BJ (cell line): Measurements from ENCODE around the gene ANKRD44. TPM values are rescaled to one million over a fixed set of nuclear protein-coding genes. Genes with fewer than 3 reads are reported as not detected.

Source experiments
- CTCF ChIA-PET: fragments of 350-600 bp; formaldehyde crosslinking; extraction: SDS; loops from one replicate; lab custom pipeline; 2021; ENCODE audit warnings: antibody characterized with exemption, inconsistent platforms; lab: Yijun Ruan, JAX
- POLR2A ChIA-PET: fragments of 300-600 bp; sonication (Branson Sonifier 250); formaldehyde crosslinking; extraction: SDS; loops from one replicate; lab custom pipeline; 2021; ENCODE audit warnings: antibody characterized with exemption; lab: Charles Lee
- DNase-seq: peaks from one replicate; pipeline ENCODE4 v3.0.0-alpha.2; 2011; ENCODE audit warnings: low read depth
- H3K27me3 ChIP-seq: 2 replicates; pipeline ENCODE4 v1.6.0; 2011; ENCODE audit warnings: low read length; ENCODE audit not compliant: control insufficient read depth, insufficient read depth
- H3K36me3 ChIP-seq: 2 replicates; pipeline ENCODE4 v1.5.1; 2011; ENCODE audit warnings: low read length; ENCODE audit not compliant: control insufficient read depth, insufficient read depth
- H3K4me3 ChIP-seq: 2 replicates; pipeline ENCODE4 v1.5.1; 2011; ENCODE audit warnings: low read depth, mild to moderate bottlenecking, control low read depth, low read length
- CTCF ChIP-seq: IDR thresholded peaks from 2 replicates; pipeline ENCODE4 v1.5.1; 2011; ENCODE audit warnings: low read depth, mild to moderate bottlenecking, control low read depth, inconsistent platforms, low read length, moderate library complexity; ENCODE audit not compliant: insufficient read depth
- polyA plus RNA-seq: library from polyadenylated mRNA; depleted of rRNA; stranded (reverse); fragments of >200 nt; gene quantifications from 2 replicates; pipeline ENCODE4 v1.2.3, GENCODE V29; 2011

Gene ANKRD44
- polyA plus RNA-seq, 1 experiment: 12.4 TPM

GRCh38 chr2:197035002-197035401, 275.6 kb downstream of the ANKRD44 start:
- Histone ChIP-seq H3K27me3 (no peaks in the 10 kb centered on the region), H3K4me3 (no peak overlapping the region), H3K36me3 (no peaks in the 10 kb centered on the region)
- ChIA-PET POLR2A (no interaction called here), CTCF (interaction anchor here (0.6 kb wide), 1 partner anchor 10 kb away, joined by 4 read pairs; no protein-coding TSS in a partner anchor)
- TF ChIP-seq CTCF: no peak
- DNase-seq: no peak

- no peak for TF ChIP-seq CTCF
- CTCF ChIA-PET: no interaction called here
- Histone ChIP-seq H3K27me3 (no peaks in the 10 kb centered on the region), H3K36me3 (no peaks in the 10 kb centered on the region), H3K4me3 (no peak overlapping the region)
- POLR2A ChIA-PET: no interaction called here
- no peak for DNase-seq
Observed at GRCh38 chr2:197034292-197034691, 276.3 kb downstream of the ANKRD44 start.

- Histone ChIP-seq H3K4me3 (no peak overlapping the region), H3K36me3 (no peaks in the 10 kb centered on the region), H3K27me3 (no peaks in the 10 kb centered on the region)
- ChIA-PET POLR2A (no interaction called here), CTCF (no interaction called here)
- no peak for DNase-seq
- no peak for TF ChIP-seq CTCF
Observed at GRCh38 chr2:197033222-197033621, 277.4 kb downstream of the ANKRD44 start.

GRCh38 chr2:197031803-197032202, 278.8 kb downstream of the ANKRD44 start:
- no peak for TF ChIP-seq CTCF
- DNase-seq: no peak
- CTCF ChIA-PET: no interaction called here
- H3K4me3 ChIP-seq: no peak overlapping the region
- H3K36me3 ChIP-seq: no peaks in the 10 kb centered on the region
- POLR2A ChIA-PET: no interaction called here
- no peaks in the 10 kb centered on the region for H3K27me3 ChIP-seq

GRCh38 chr2:197030090-197030489, 280.5 kb downstream of the ANKRD44 start:
- no peaks in the 10 kb centered on the region for H3K36me3 ChIP-seq
- ChIA-PET POLR2A (no interaction called here), CTCF (no interaction called here)
- DNase-seq: no peak
- no peak overlapping the region for H3K4me3 ChIP-seq
- no peak for TF ChIP-seq CTCF
- H3K27me3 ChIP-seq: no peaks in the 10 kb centered on the region
